HFF-Myc (cell line): ENCODE data around the gene IL10.

Experiments
- DNase-seq: peaks from one replicate; pipeline ENCODE4 v3.0.0-alpha.2; 2011; ENCODE audit warnings: low read depth; ENCODE audit errors: extremely low read depth
- H3K4me3 ChIP-seq: replicated peaks from 2 replicates; pipeline ENCODE4 v1.5.1; 2011; ENCODE audit warnings: low read depth, mild to moderate bottlenecking, control low read depth, low read length
- CTCF ChIP-seq: IDR thresholded peaks from 2 replicates; pipeline ENCODE4 v1.5.1; 2012; ENCODE audit warnings: mild to moderate bottlenecking, low read depth, low read length, control low read depth; ENCODE audit errors: missing control alignments

The IL10 gene

GRCh38 chr1:206778031-206778430 is 5.7 kb upstream of the IL10 start:
- no peak for TF ChIP-seq CTCF
- DNase-seq: no peak

GRCh38 chr1:206776229-206776628 is 3.9 kb upstream of the IL10 start:
- H3K4me3 ChIP-seq: no peak overlapping the region
- TF ChIP-seq CTCF: no peak
- DNase-seq: no peak

More at GRCh38 chr1:206778031-206778430, 5.7 kb upstream of the IL10 start:
- H3K4me3 ChIP-seq: no peak overlapping the region

GRCh38 chr1:206774093-206774492 is 1.8 kb upstream of the IL10 start:
- no peak for DNase-seq
- no peak overlapping the region for H3K4me3 ChIP-seq
- TF ChIP-seq CTCF: no peak

- no peak for TF ChIP-seq CTCF
- DNase-seq: no peak
- H3K4me3 ChIP-seq: no peak overlapping the region
Measured at GRCh38 chr1:206771338-206771692, 979 bp downstream of the IL10 start.

- no peak for TF ChIP-seq CTCF
- no peak for DNase-seq
- H3K4me3 ChIP-seq: no peak within 1 kb of the TSS
Measured at GRCh38 chr1:206770531-206771337, 1.6 kb downstream of the IL10 start, which contains the start of gene IL19. IL19 (plus strand) TSS chr1:206770773; CDS start chr1:206836663, 65,890 bp downstream.

- no peak for DNase-seq
- TF ChIP-seq CTCF: no peak
- no peak overlapping the region for H3K4me3 ChIP-seq
Measured at GRCh38 chr1:206769304-206769731, 3.0 kb downstream of the IL10 start.
